HCT116 (cell line): ENCODE results near the gene YWHAB. TPM values are rescaled to one million over a fixed set of nuclear protein-coding genes. Genes with fewer than 3 reads are reported as not detected.
"Not testable (repeated sequence)": the region's sequence is repeated elsewhere in the genome, so short reads cannot be mapped to it uniquely, and the experiment has no call there.

ENCODE experiments used
- ATAC-seq: fragments of 200-7000 bp; cut with Tn5 transposase; 2 replicates; pipeline ENCODE4 v1.9.1; 2020; ENCODE audit warnings: mild to moderate bottlenecking, moderate library complexity
- BruUV-seq: library from RNA; stranded (reverse); fragments of 400-500 nt; replicated peaks from 2 replicates; lab custom pipeline; 2021; lab: Mats Ljungman, UMichigan
- CTCF ChIA-PET: fragments of 300-600 bp; sonication (Branson Sonifier 250); formaldehyde crosslinking; loops from one replicate; lab custom pipeline; 2021; ENCODE audit warnings: antibody characterized with exemption; lab: Charles Lee
- POLR2A ChIA-PET: fragments of 300-600, 350-600 bp; sonication (Branson Sonifier 250); formaldehyde crosslinking; loops from one replicate; lab custom pipeline; 2021; ENCODE audit warnings: antibody characterized with exemption; lab: Charles Lee
- RAD21 ChIA-PET, 2 experiments: fragments of 300-600 bp; sonication (Branson Sonifier 250); formaldehyde crosslinking; loops; one replicate each; lab custom pipeline; 2023; ENCODE audit warnings: low total read pairs in 2 of 2; ENCODE audit not compliant: uncharacterized antibody in 2 of 2, unreplicated experiment in 2 of 2, low non-redundant PET in 1 of 2; lab: Charles Lee
- DNase-seq: peaks from one replicate; pipeline ENCODE4 v3.0.0-alpha.2; 2010; ENCODE audit warnings: low read depth, low spot score
- H2AFZ ChIP-seq: fragments of 200-600 bp; shearing (Covaris generic), sonication (generic); 2 replicates; pipeline ENCODE4 v1.6.1; 2017; ENCODE audit warnings: low read depth, mixed run types, mixed read lengths, antibody characterized with exemption, low read length; ENCODE audit not compliant: poor library complexity, severe bottlenecking
- H3K27ac ChIP-seq: 2 replicates; pipeline ENCODE4 v1.5.1; 2012; ENCODE audit warnings: low read depth, low read length
- H3K27me3 ChIP-seq: fragments of 200-600 bp; sonication (generic); 2 replicates; pipeline ENCODE4 v1.6.1; 2016; ENCODE audit warnings: mixed run types, low read length, mixed read lengths; ENCODE audit not compliant: insufficient read depth
- H3K36me3 ChIP-seq, 2 experiments: fragments of 200-500 bp in 1 of 2; fragments of 200-600 bp in 1 of 2; sonication (Bioruptor generic) in 1 of 2; sonication (generic) in 1 of 2; 2 replicates each; pipeline versions ENCODE4 v1.5.1 to v1.6.1; 2014 to 2016; ENCODE audit warnings: low read length in 2 of 2, inconsistent platforms in 1 of 2, mixed read lengths in 1 of 2, mixed run types in 1 of 2; ENCODE audit not compliant: insufficient read depth in 2 of 2, control insufficient read depth in 1 of 2
- H3K4me1 ChIP-seq, 2 experiments: fragments of 200-600 bp in 1 of 2; sonication (generic) in 1 of 2; 2 replicates each; pipeline versions ENCODE4 v1.5.1 to v1.6.1; 2012 to 2017; ENCODE audit warnings: low read length in 2 of 2, inconsistent platforms in 1 of 2, mild to moderate bottlenecking in 1 of 2, mixed read lengths in 1 of 2, mixed run types in 1 of 2, moderate library complexity in 1 of 2; ENCODE audit not compliant: insufficient read depth in 2 of 2, control insufficient read depth in 1 of 2
- H3K4me2 ChIP-seq: fragments of 200-600 bp; sonication (generic); 2 replicates; pipeline ENCODE4 v1.6.1; 2017; ENCODE audit warnings: mixed run types, low read length, mixed read lengths
- H3K4me3 ChIP-seq, 2 experiments: fragments of 200-600 bp in 1 of 2; sonication (generic) in 1 of 2; replicated peaks in 1 of 2; 2 replicates each; pipeline ENCODE4 v1.5.1; 2011 to 2016; ENCODE audit warnings: low read length in 2 of 2, control low read depth in 1 of 2, low read depth in 1 of 2, mild to moderate bottlenecking in 1 of 2, mixed read lengths in 1 of 2, mixed run types in 1 of 2
- H3K79me2 ChIP-seq: fragments of 200-600 bp; sonication (generic); 2 replicates; pipeline ENCODE4 v1.6.1; 2017; ENCODE audit warnings: mild to moderate bottlenecking, mixed run types, low read length, moderate library complexity, mixed read lengths; ENCODE audit not compliant: insufficient read depth
- H3K9ac ChIP-seq: fragments of 200-600 bp; sonication (generic); 2 replicates; pipeline ENCODE4 v1.6.1; 2016; ENCODE audit warnings: low read length, mixed read lengths
- H3K9me2 ChIP-seq: fragments of 200-600 bp; sonication (generic), shearing (Covaris generic); 2 replicates; pipeline ENCODE4 v1.6.1; 2017; ENCODE audit warnings: mixed run types, mild to moderate bottlenecking, moderate library complexity; ENCODE audit not compliant: insufficient read depth
- H3K9me3 ChIP-seq, 2 experiments: fragments of 200-500 bp in 1 of 2; fragments of 200-600 bp in 1 of 2; sonication (Bioruptor generic) in 1 of 2; sonication (generic) in 1 of 2; 2 replicates each; pipeline ENCODE4 v1.6.1; 2014 to 2017; ENCODE audit warnings: low read length in 2 of 2, mixed read lengths in 2 of 2, inconsistent platforms in 1 of 2, low read depth in 1 of 2, mild to moderate bottlenecking in 1 of 2, mixed run types in 1 of 2, moderate library complexity in 1 of 2; ENCODE audit not compliant: control insufficient read depth in 1 of 2, insufficient read depth in 1 of 2
- H4K20me1 ChIP-seq: fragments of 200-600 bp; sonication (generic), shearing (Covaris generic); 2 replicates; pipeline ENCODE4 v1.6.1; 2017; ENCODE audit warnings: mixed run types, mild to moderate bottlenecking, moderate library complexity; ENCODE audit not compliant: insufficient read depth
- intact Hi-C: fragments of 100-400 bp; cut with micrococcal nuclease; formaldehyde crosslinking; loops from 2 replicates; pipeline ENCODE4 v1.10.0; 2022
- total RNA-seq: library from RNA; stranded (reverse); gene quantifications from one replicate; pipeline ENCODE4 v1.2.1, GENCODE V29; 2021; ENCODE audit not compliant: unreplicated experiment
- TF ChIP-seq, protein P1 (sequence below): IDR thresholded peaks from 2 replicates; pipeline ENCODE4 v1.6.1; 2012

The YWHAB gene
- total RNA-seq, 1 experiment from 2014 or later: 200 TPM

DNA sequence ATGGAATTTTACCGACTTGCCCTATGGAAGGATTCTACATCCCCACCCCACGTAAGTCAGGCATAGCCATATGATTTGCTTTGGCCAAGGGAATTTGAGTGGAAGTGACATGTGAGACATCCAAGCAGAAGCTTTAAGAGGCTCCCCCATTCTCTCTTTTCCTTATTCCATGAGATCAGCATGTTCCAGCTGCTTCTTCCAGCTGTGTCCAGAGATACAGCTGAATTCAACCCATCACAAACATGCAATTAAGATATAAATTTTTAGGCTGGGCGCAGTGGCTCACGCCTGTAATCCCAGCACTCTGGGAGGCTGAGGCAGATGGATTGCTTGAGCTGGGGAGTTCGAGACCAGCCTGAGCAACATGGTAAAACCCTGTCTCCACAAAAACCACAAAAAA lies 16.0 kb upstream of the YWHAB start:
- ATAC-seq (no peak), DNase-seq (no peak)
- Histone ChIP-seq H3K4me1 (no peaks in the 10 kb centered on the region), H3K4me2 (no peak overlapping the region), H3K9me3 (no peaks in the 10 kb centered on the region), H3K9ac (no peak overlapping the region), H4K20me1 (no peaks in the 10 kb centered on the region), H3K9me2 (no peaks in the 10 kb centered on the region), H3K27ac (no peak overlapping the region), H2AFZ (no peak overlapping the region), H3K36me3 (no peaks in the 10 kb centered on the region), H3K4me3 (no peak overlapping the region), H3K27me3 (no peaks in the 10 kb centered on the region), H3K79me2 (no peaks in the 10 kb centered on the region)
- POLR2A ChIA-PET: no interaction called here
- RAD21 ChIA-PET: no interaction called here
- TF ChIP-seq, protein P1, sequence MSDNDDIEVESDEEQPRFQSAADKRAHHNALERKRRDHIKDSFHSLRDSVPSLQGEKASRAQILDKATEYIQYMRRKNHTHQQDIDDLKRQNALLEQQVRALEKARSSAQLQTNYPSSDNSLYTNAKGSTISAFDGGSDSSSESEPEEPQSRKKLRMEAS: no peak
- intact Hi-C loops: no loop called here
- CTCF ChIA-PET: interaction anchor here (0.9 to 2.9 kb wide), 2 partner anchors 16 to 122 kb away, joined by 4 to 13 read pairs; partner anchors contain the start of gene YWHAB
- no TSS peak for BruUV-seq

DNA sequence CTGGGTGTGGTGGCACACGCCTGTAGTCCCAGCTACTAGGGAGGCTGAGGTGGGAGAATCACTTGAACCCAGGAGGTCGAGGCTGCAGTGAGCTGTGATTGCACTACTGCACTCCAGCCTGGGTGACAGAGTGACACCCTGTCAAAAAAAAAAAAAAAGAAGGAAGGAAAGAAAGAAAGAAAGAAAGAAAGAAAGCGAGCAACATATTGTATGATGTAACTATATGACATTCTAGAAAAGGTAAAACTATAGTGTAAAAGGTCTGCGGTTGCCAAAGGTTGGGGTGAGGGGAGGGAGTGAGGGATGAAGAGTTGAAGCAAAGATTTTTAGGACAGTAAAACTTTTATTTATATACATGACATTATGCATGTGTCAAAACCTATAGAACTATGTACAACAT lies 3.1 kb upstream of the YWHAB start:
- DNase-seq, H3K9me3 ChIP-seq, H3K4me2 ChIP-seq, RAD21 ChIA-PET, BruUV-seq, H2AFZ ChIP-seq, H3K4me3 ChIP-seq, H3K36me3 ChIP-seq, CTCF ChIA-PET, POLR2A ChIA-PET, H3K9ac ChIP-seq, ATAC-seq, H3K27me3 ChIP-seq, H3K27ac ChIP-seq, intact Hi-C loops, H3K9me2 ChIP-seq: not testable (repeated sequence)
- Histone ChIP-seq H4K20me1 (peaks cover 12% of the 10 kb centered on the region; the same call in 1 of the 2 replicates), H3K79me2 (peaks cover 19% of the 10 kb centered on the region), H3K4me1 (peaks cover 13 to 16% of the 10 kb centered on the region in 2 experiments; a peak in 3 of 4 replicates)
